ENCODE data around the gene HNF1B.

- TF ChIP-seq CTCF (IDR thresholded peaks at IDR 0.05), result no peak
- TF ChIP-seq POLR2A (IDR thresholded peaks at IDR 0.05), result no peak
Measured at GRCh38 chr17:37736428-37736827, 8.4 kb downstream of the HNF1B start.
